MCF 10A (cell line): ENCODE results near the gene NECTIN3. TPM values are rescaled to one million over a fixed set of nuclear protein-coding genes. Genes with fewer than 3 reads are reported as not detected.

ENCODE experiments used
- BruUV-seq: library from RNA; stranded (reverse); fragments of 400-500 nt; replicated peaks from 2 replicates; lab custom pipeline; 2021; lab: Mats Ljungman, UMichigan
- CTCF ChIA-PET: fragments of 300-600 bp; sonication (Branson Sonifier 250); formaldehyde crosslinking; extraction: SDS; loops from one replicate; lab custom pipeline; 2021; ENCODE audit warnings: antibody characterized with exemption, inconsistent platforms; lab: Yijun Ruan, JAX
- POLR2A ChIA-PET: fragments of 300-600, 350-650 bp; sonication (Branson Sonifier 250); formaldehyde crosslinking; extraction: SDS; loops from one replicate; lab custom pipeline; 2020; ENCODE audit warnings: antibody characterized with exemption, inconsistent platforms; lab: Yijun Ruan, JAX
- DNase-seq: peaks from one replicate; pipeline ENCODE4 v3.0.0-alpha.2; 2018; ENCODE audit not compliant: unreplicated experiment
- H3K27ac Mint-ChIP-seq: one replicate; pipeline ENCODE4 v1.8.0; 2022; ENCODE audit warnings: mild to moderate bottlenecking, low read depth, mixed read lengths; ENCODE audit not compliant: unreplicated experiment
- H3K27me3 Mint-ChIP-seq: one replicate; pipeline ENCODE4 v1.8.0; 2022; ENCODE audit warnings: mixed read lengths; ENCODE audit not compliant: insufficient read depth, unreplicated experiment
- H3K36me3 Mint-ChIP-seq: one replicate; pipeline ENCODE4 v1.8.0; 2022; ENCODE audit warnings: mild to moderate bottlenecking, moderate library complexity, mixed read lengths; ENCODE audit not compliant: insufficient read depth, unreplicated experiment
- H3K4me1 Mint-ChIP-seq: one replicate; pipeline ENCODE4 v1.8.0; 2022; ENCODE audit warnings: mixed read lengths; ENCODE audit not compliant: insufficient read depth, unreplicated experiment
- H3K4me3 Mint-ChIP-seq: one replicate; pipeline ENCODE4 v1.8.0; 2022; ENCODE audit warnings: mild to moderate bottlenecking, moderate library complexity, mixed read lengths; ENCODE audit not compliant: unreplicated experiment
- H3K9me3 Mint-ChIP-seq: one replicate; pipeline ENCODE4 v1.8.0; 2022; ENCODE audit warnings: mixed read lengths; ENCODE audit not compliant: unreplicated experiment
- CTCF ChIP-seq: fragments of 200-600 bp; IDR thresholded peaks from one replicate; pipeline ENCODE4 v1.8.0; 2022; ENCODE audit warnings: antibody characterized with exemption, mild to moderate bottlenecking; ENCODE audit not compliant: unreplicated experiment
- intact Hi-C: fragments of 100-400 bp; cut with micrococcal nuclease; formaldehyde crosslinking; loops from 2 replicates; pipeline ENCODE4 v1.14.1; 2022
- total RNA-seq: library from RNA; stranded (reverse); gene quantifications from 2 replicates; pipeline ENCODE4 v1.2.3, GENCODE V29; 2022

The NECTIN3 gene
- total RNA-seq, 1 experiment from 2014 or later = 25.6 TPM

GRCh38 chr3:111151438-111151837 is 79.8 kb downstream of the NECTIN3 start:
- DNase-seq = peak; percentile 38
- no peak for TF ChIP-seq CTCF
- no peaks in the 10 kb centered on the region for H3K9me3 Mint-ChIP-seq
- no peak overlapping the region for H3K27ac Mint-ChIP-seq
- H3K27me3 Mint-ChIP-seq = no peaks in the 10 kb centered on the region
- intact Hi-C loops = no loop called here
- H3K4me3 Mint-ChIP-seq = no peak overlapping the region
- POLR2A ChIA-PET = no interaction called here
- CTCF ChIA-PET = no interaction called here
- H3K36me3 Mint-ChIP-seq = peaks cover 6% of the 10 kb centered on the region
- no peaks in the 10 kb centered on the region for H3K4me1 Mint-ChIP-seq
- no TSS peak for BruUV-seq

GRCh38 chr3:111152496-111152895 is 80.9 kb downstream of the NECTIN3 start:
- CTCF ChIA-PET = interaction anchor here (0.6 kb wide), 1 partner anchor 370 kb away, joined by 4 read pairs; no protein-coding TSS in a partner anchor
- peak; percentile 4 for DNase-seq
- BruUV-seq = no TSS peak
- H3K27ac Mint-ChIP-seq = no peak overlapping the region
- no peak overlapping the region for H3K4me3 Mint-ChIP-seq
- no peaks in the 10 kb centered on the region for H3K4me1 Mint-ChIP-seq
- peaks cover under 1% of the 10 kb centered on the region for H3K36me3 Mint-ChIP-seq
- no peaks in the 10 kb centered on the region for H3K9me3 Mint-ChIP-seq
- POLR2A ChIA-PET = no interaction called here
- intact Hi-C loops = no loop called here
- no peaks in the 10 kb centered on the region for H3K27me3 Mint-ChIP-seq
- TF ChIP-seq CTCF = no peak

- Mint-ChIP-seq H3K27ac (no peak overlapping the region), H3K4me1 (no peaks in the 10 kb centered on the region), H3K36me3 (peaks cover 7% of the 10 kb centered on the region), H3K4me3 (no peak overlapping the region), H3K27me3 (no peaks in the 10 kb centered on the region), H3K9me3 (no peaks in the 10 kb centered on the region)
- no TSS peak for BruUV-seq
- CTCF ChIA-PET = no interaction called here
- POLR2A ChIA-PET = no interaction called here
- DNase-seq = no peak
- intact Hi-C loops = no loop called here
- TF ChIP-seq CTCF = no peak
Measured at GRCh38 chr3:111156517-111156916, 84.9 kb downstream of the NECTIN3 start.

- H3K4me1 Mint-ChIP-seq = no peaks in the 10 kb centered on the region
- no peaks in the 10 kb centered on the region for H3K27me3 Mint-ChIP-seq
- POLR2A ChIA-PET = no interaction called here
- TF ChIP-seq CTCF = no peak
- intact Hi-C loops = no loop called here
- no TSS peak for BruUV-seq
- CTCF ChIA-PET = no interaction called here
- peak; percentile 10 for DNase-seq
- peaks cover 12% of the 10 kb centered on the region for H3K36me3 Mint-ChIP-seq
- H3K4me3 Mint-ChIP-seq = no peak overlapping the region
- H3K9me3 Mint-ChIP-seq = no peaks in the 10 kb centered on the region
- no peak overlapping the region for H3K27ac Mint-ChIP-seq
Measured at GRCh38 chr3:111159391-111159790, 87.8 kb downstream of the NECTIN3 start.
